Measurements from ENCODE around the gene COL21A1.

GRCh38 chr6:56032715-56033260, 214.6 kb downstream of the COL21A1 start:
- TF ChIP-seq ZNF449 (tag by site-specific recombination; IDR thresholded peaks at IDR 0.05) (no peak), ZNF768 (tag by site-specific recombination; IDR thresholded peaks at IDR 0.05) (no peak)

All from HEK293 (cell line).